Measurements from ENCODE around the gene SMG6. TPM values are rescaled to one million over a fixed set of nuclear protein-coding genes. Genes with fewer than 3 reads are reported as not detected.
"Not testable (repeated sequence)": the region's sequence is repeated elsewhere in the genome, so short reads cannot be mapped to it uniquely, and the experiment has no call there.

Gene SMG6
- total RNA-seq, 1 experiment from 2014 or later: 13.5 TPM

- CTCF ChIA-PET: interaction anchor here (1.0 kb wide), 1 partner anchor 26 kb away, joined by 5 read pairs; no protein-coding TSS in a partner anchor
- Mint-ChIP-seq H3K27ac (ENCODE audit: unreplicated experiment) (no peak overlapping the region), H3K36me3 (ENCODE audit: insufficient read depth, unreplicated experiment) (no peaks in the 10 kb centered on the region), H3K4me1 (ENCODE audit: low read depth, unreplicated experiment) (no peaks in the 10 kb centered on the region), H3K4me3 (ENCODE audit: low read depth, unreplicated experiment) (no peak overlapping the region), H3K9me3 (ENCODE audit: low read depth, unreplicated experiment) (no peaks in the 10 kb centered on the region), H3K27me3 (ENCODE audit: unreplicated experiment) (no peaks in the 10 kb centered on the region)
- no TSS peak for BruUV-seq (replicated peaks)
- intact Hi-C loops (cut with micrococcal nuclease; ENCODE audit: unreplicated experiment): no loop called here
- no peak for DNase-seq
- TF ChIP-seq CTCF (IDR thresholded peaks at IDR 0.05; ENCODE audit: unreplicated experiment): no peak
Observed at GRCh38 chr17:2144701-2145100, 158.9 kb downstream of the SMG6 start.

GRCh38 chr17:2143332-2143731 is 160.3 kb downstream of the SMG6 start:
- no peak for DNase-seq
- no peaks in the 10 kb centered on the region for H3K9me3 Mint-ChIP-seq (ENCODE audit: low read depth, unreplicated experiment)
- H3K27me3 Mint-ChIP-seq (ENCODE audit: unreplicated experiment): no peaks in the 10 kb centered on the region
- no TSS peak for BruUV-seq (replicated peaks)
- CTCF ChIA-PET: no interaction called here
- no peaks in the 10 kb centered on the region for H3K4me1 Mint-ChIP-seq (ENCODE audit: low read depth, unreplicated experiment)
- no peak overlapping the region for H3K4me3 Mint-ChIP-seq (ENCODE audit: low read depth, unreplicated experiment)
- no peaks in the 10 kb centered on the region for H3K36me3 Mint-ChIP-seq (ENCODE audit: insufficient read depth, unreplicated experiment)
- no peak overlapping the region for H3K27ac Mint-ChIP-seq (ENCODE audit: unreplicated experiment)
- intact Hi-C loops (cut with micrococcal nuclease; ENCODE audit: unreplicated experiment): no loop called here
- TF ChIP-seq CTCF (IDR thresholded peaks at IDR 0.05; ENCODE audit: unreplicated experiment): no peak

- intact Hi-C loops (cut with micrococcal nuclease; ENCODE audit: unreplicated experiment); BruUV-seq (replicated peaks); H3K27me3 Mint-ChIP-seq (ENCODE audit: unreplicated experiment); H3K4me3 Mint-ChIP-seq (ENCODE audit: low read depth, unreplicated experiment); H3K4me1 Mint-ChIP-seq (ENCODE audit: low read depth, unreplicated experiment); H3K9me3 Mint-ChIP-seq (ENCODE audit: low read depth, unreplicated experiment); H3K36me3 Mint-ChIP-seq (ENCODE audit: insufficient read depth, unreplicated experiment); DNase-seq; H3K27ac Mint-ChIP-seq (ENCODE audit: unreplicated experiment): not testable (repeated sequence)
- CTCF ChIA-PET: interaction anchor here (0.7 kb wide), 1 partner anchor 47 kb away, joined by 4 read pairs; no protein-coding TSS in a partner anchor
Observed at GRCh38 chr17:2142682-2143081, 160.9 kb downstream of the SMG6 start.

DNA sequence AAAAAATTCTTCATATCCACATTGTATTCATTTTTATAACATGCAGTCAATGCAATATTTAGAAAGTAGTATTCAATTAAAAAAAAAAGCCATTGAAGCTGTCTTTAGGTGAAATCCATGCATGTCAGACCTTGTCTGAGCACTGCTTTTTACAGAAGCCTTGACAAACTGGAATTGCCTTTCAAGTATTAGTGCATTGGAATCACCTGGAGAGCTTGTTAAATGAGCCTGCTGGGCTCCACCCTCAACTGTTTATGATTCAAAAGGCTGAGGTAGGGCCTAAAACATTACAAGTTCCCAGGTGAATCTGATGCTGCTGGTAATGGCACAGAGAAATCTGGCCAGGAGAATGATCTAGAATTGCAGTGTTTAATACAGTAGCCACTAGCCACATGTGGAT is 162.9 kb downstream of the SMG6 start:
- DNase-seq: no peak
- CTCF ChIA-PET: interaction anchor here (0.5 to 0.7 kb wide), 2 partner anchors 14 to 18 kb away, joined by 4 to 5 read pairs; no protein-coding TSS in a partner anchor
- intact Hi-C loops (cut with micrococcal nuclease; ENCODE audit: unreplicated experiment): no loop called here
- Mint-ChIP-seq H3K4me3 (ENCODE audit: low read depth, unreplicated experiment) (no peak overlapping the region), H3K27me3 (ENCODE audit: unreplicated experiment) (no peaks in the 10 kb centered on the region), H3K36me3 (ENCODE audit: insufficient read depth, unreplicated experiment) (no peaks in the 10 kb centered on the region), H3K4me1 (ENCODE audit: low read depth, unreplicated experiment) (no peaks in the 10 kb centered on the region), H3K9me3 (ENCODE audit: low read depth, unreplicated experiment) (no peaks in the 10 kb centered on the region), H3K27ac (ENCODE audit: unreplicated experiment) (no peak overlapping the region)
- no peak for TF ChIP-seq CTCF (IDR thresholded peaks at IDR 0.05; ENCODE audit: unreplicated experiment)
- BruUV-seq (replicated peaks): no TSS peak

DNA sequence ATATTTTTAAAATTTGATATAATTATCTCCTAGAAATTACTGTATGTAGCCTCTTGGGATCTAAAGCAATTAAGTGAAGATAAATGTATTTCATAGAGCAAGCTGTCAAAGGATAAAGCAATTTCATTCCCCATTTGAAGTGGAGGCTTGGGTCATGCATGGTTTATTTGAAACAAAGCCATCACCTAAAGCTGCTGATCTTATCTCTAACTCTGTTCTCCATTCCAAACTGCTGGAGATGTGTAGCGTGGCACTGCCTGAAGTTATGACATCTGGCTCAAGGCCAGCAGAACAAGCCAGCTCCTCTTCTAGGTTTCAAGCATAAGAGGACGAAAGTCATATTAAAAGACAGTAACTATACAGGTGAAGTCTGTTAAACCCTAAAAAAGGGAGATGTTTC is 164.8 kb downstream of the SMG6 start:
- CTCF ChIA-PET: no interaction called here
- intact Hi-C loops (cut with micrococcal nuclease; ENCODE audit: unreplicated experiment): no loop called here
- no TSS peak for BruUV-seq (replicated peaks)
- no peaks in the 10 kb centered on the region for H3K4me1 Mint-ChIP-seq (ENCODE audit: low read depth, unreplicated experiment)
- no peaks in the 10 kb centered on the region for H3K36me3 Mint-ChIP-seq (ENCODE audit: insufficient read depth, unreplicated experiment)
- H3K27ac Mint-ChIP-seq (ENCODE audit: unreplicated experiment): no peak overlapping the region
- H3K9me3 Mint-ChIP-seq (ENCODE audit: low read depth, unreplicated experiment): no peaks in the 10 kb centered on the region
- no peak for DNase-seq
- H3K27me3 Mint-ChIP-seq (ENCODE audit: unreplicated experiment): no peaks in the 10 kb centered on the region
- no peak overlapping the region for H3K4me3 Mint-ChIP-seq (ENCODE audit: low read depth, unreplicated experiment)
- TF ChIP-seq CTCF (IDR thresholded peaks at IDR 0.05; ENCODE audit: unreplicated experiment): no peak
